Transverse colon (tissue), 4 donors: ENCODE measurements around the gene ELP6. TPM values are rescaled to one million over a fixed set of nuclear protein-coding genes. Genes with fewer than 3 reads are reported as not detected.

ENCODE experiments used
- DNase-seq: peaks from one replicate; pipeline ENCODE4 v3.0.0-alpha.2; 2019
- H3K27ac ChIP-seq, 4 donors: fragments of 200-600 bp; sonication (generic); 2 replicates each; pipeline ENCODE4 v1.5.1; 2016 to 2018; ENCODE audit warnings: inconsistent platforms in 4 of 4
- H3K27me3 ChIP-seq: fragments of 200-600 bp; sonication (generic); 2 replicates; pipeline ENCODE4 v1.5.1; 2017; ENCODE audit warnings: inconsistent platforms
- H3K36me3 ChIP-seq, 4 donors: fragments of 200-600 bp; sonication (generic); 2 replicates each; pipeline ENCODE4 v1.5.1; 2017 to 2019; ENCODE audit warnings: inconsistent platforms in 4 of 4
- H3K4me1 ChIP-seq, 4 donors: fragments of 200-600 bp; sonication (generic); 2 replicates each; pipeline ENCODE4 v1.5.1; 2017 to 2020; ENCODE audit warnings: inconsistent platforms in 4 of 4
- H3K4me3 ChIP-seq, 4 donors: fragments of 200-600 bp; sonication (generic); 1 replicate in 1 of 4; 2 replicates in 3 of 4; pipeline versions ENCODE4 v1.5.1 to v1.6.1; 2017 to 2019; ENCODE audit warnings: inconsistent platforms in 4 of 4
- H3K9me3 ChIP-seq, 2 donors: fragments of 200-600 bp; sonication (generic); 2 replicates each; pipeline ENCODE4 v1.5.1; 2017 to 2019; ENCODE audit warnings: inconsistent platforms in 2 of 2
- EP300 ChIP-seq: sonication (generic); formaldehyde crosslinking; IDR thresholded peaks from one replicate; pipeline ENCODE4 v1.6.1; 2017; ENCODE audit warnings: antibody characterized with exemption, low read depth
- POLR2A ChIP-seq: fragments of 450-650 bp; IDR thresholded peaks from one replicate; pipeline ENCODE4 v1.6.1; 2016; ENCODE audit warnings: antibody characterized with exemption, mild to moderate bottlenecking, moderate library complexity
- POLR2AphosphoS5 ChIP-seq, 3 donors: sonication (generic); formaldehyde crosslinking; IDR thresholded peaks; one replicate each; pipeline ENCODE4 v1.6.1; 2016; ENCODE audit warnings: antibody characterized with exemption in 3 of 3
- WGBS, 2 donors: methylation state at CpG; one replicate each; pipeline ENCODE4 v1.1.5; 2018; ENCODE audit warnings: low coverage in 1 of 2; 5-methylcytosine and 5-hydroxymethylcytosine counted together
- in situ Hi-C, 4 donors: fragments of 200-750 bp; cut with MboI; loops; one replicate each; pipeline versions ENCODE4 v1.15.0 to v1.15.1; 2017; ENCODE audit warnings: low sequenced_read_pairs in 3 of 4, low pct_ligation_motif_present in 1 of 4, low pct_unique_long_range_greater_than_20kb in 1 of 4
- intact Hi-C: fragments of 100-400 bp; cut with DNase I; formaldehyde crosslinking; loops from one replicate; pipeline ENCODE4 v1.15.1; 2023; ENCODE audit warnings: low total_unique reads
- small RNA-seq, 4 donors: library from RNA; depleted of rRNA; stranded (forward); fragments of <200 nt; gene quantifications; one replicate each; pipeline ENCODE3, GENCODE V24; 2016
- total RNA-seq, 4 donors: library from RNA; depleted of rRNA; stranded (reverse); fragments of >200 nt; gene quantifications; one replicate each; pipeline ENCODE4 v1.1.0, GENCODE V29; 2016
- TF ChIP-seq, protein P1 (sequence below), 5 experiments: fragments of 200-600 bp in 3 of 5; fragments of 450-650 bp in 2 of 5; sonication (generic) in 3 of 5; IDR thresholded peaks; 1 replicate in 2 of 5; 2 replicates in 3 of 5; pipeline ENCODE4 v1.5.1; 2016 to 2017; ENCODE audit warnings: antibody characterized with exemption in 5 of 5, inconsistent platforms in 3 of 5, mild to moderate bottlenecking in 2 of 5, moderate library complexity in 1 of 5

Gene ELP6
- total RNA-seq, 4 donors from 2014 or later: 1.2 to 55.7 (median 28.3) TPM

DNA sequence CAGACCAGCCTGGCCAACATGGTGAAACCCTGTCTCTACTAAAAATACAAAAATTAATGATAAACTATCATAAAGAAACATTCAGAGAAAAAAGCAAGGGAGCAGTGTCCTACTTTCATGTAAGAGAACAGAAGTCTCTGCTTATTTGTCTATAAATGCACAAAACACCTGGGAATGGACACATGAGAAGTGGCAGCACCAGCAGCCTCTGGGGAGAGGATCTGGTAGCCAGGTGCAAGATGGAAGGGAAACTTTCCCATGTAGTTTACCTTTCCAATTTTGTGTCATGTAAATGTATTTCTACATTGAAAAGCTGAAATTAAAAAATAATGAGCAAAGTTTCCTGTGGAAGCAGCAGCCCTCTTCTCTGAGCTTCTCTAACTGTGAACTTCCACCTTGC is 56.5 kb downstream of the ELP6 start:
- no peak for TF ChIP-seq POLR2AphosphoS5 (IDR thresholded peaks at IDR 0.05)
- TF ChIP-seq, protein P1, sequence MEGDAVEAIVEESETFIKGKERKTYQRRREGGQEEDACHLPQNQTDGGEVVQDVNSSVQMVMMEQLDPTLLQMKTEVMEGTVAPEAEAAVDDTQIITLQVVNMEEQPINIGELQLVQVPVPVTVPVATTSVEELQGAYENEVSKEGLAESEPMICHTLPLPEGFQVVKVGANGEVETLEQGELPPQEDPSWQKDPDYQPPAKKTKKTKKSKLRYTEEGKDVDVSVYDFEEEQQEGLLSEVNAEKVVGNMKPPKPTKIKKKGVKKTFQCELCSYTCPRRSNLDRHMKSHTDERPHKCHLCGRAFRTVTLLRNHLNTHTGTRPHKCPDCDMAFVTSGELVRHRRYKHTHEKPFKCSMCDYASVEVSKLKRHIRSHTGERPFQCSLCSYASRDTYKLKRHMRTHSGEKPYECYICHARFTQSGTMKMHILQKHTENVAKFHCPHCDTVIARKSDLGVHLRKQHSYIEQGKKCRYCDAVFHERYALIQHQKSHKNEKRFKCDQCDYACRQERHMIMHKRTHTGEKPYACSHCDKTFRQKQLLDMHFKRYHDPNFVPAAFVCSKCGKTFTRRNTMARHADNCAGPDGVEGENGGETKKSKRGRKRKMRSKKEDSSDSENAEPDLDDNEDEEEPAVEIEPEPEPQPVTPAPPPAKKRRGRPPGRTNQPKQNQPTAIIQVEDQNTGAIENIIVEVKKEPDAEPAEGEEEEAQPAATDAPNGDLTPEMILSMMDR (IDR thresholded peaks at IDR 0.05): no peak
- TF ChIP-seq EP300: no peak
- TF ChIP-seq POLR2A: no peak
- in situ Hi-C loops (no loop called here), intact Hi-C loops (no loop called here)
- peaks cover 0 to 16% (median 4%) of the 10 kb centered on the region in 4 donors for H3K4me1 ChIP-seq
- no peak for DNase-seq
- no peak overlapping the region for H3K4me3 ChIP-seq
- no peaks in the 10 kb centered on the region for H3K36me3 ChIP-seq
- no peaks in the 10 kb centered on the region for H3K9me3 ChIP-seq
- H3K27ac ChIP-seq: no peak overlapping the region
- H3K27me3 ChIP-seq: no peaks in the 10 kb centered on the region

DNA sequence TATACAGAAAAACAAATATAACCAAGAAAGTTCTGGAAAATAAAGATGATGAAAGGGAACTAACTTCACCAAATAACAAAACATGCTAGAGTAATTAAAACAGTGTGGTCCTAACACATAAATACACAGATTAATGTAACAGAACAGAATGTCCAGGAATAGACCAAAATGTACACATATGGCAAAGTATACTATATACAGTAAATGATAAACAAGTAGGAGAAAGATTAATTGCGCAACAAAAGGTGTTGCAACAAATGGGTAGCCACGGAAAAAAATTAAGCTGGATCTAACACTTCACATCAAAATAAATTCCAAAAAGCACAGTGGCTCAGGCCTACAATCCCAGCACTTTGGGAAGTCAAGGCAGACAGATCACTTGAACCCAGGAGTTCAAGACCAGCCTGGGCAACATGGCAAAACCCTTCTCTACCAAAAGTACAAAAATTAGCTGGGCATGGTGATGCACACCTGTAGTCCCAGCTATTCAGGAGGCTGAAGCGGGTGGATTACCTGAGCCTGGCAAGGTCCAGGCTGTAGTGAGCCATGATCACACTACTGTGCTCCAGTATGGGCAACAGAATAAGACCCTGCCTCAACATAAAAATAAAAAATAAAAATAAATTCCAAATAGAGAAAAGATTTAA is 57.6 kb downstream of the ELP6 start:
- H3K9me3 ChIP-seq: no peaks in the 10 kb centered on the region
- no peaks in the 10 kb centered on the region for H3K27me3 ChIP-seq
- no peaks in the 10 kb centered on the region for H3K36me3 ChIP-seq
- no peak overlapping the region for H3K4me3 ChIP-seq
- TF ChIP-seq POLR2AphosphoS5 (IDR thresholded peaks at IDR 0.05): peak in 1 of 3 donors; percentile 13
- TF ChIP-seq POLR2A: no peak
- TF ChIP-seq, protein P1 (IDR thresholded peaks at IDR 0.05): no peak
- no peak for TF ChIP-seq EP300
- 69 to 74% methylated on average over 2 to 3 of the region's 3 CpGs for WGBS, 2 donors
- H3K27ac ChIP-seq: peak overlapping the region in 1 of 4 donors; percentile 8
- no peak for DNase-seq
- in situ Hi-C loops: no loop called here
- intact Hi-C loops: no loop called here
- H3K4me1 ChIP-seq: peaks cover 0 to 16% (median 4%) of the 10 kb centered on the region in 4 donors

DNA sequence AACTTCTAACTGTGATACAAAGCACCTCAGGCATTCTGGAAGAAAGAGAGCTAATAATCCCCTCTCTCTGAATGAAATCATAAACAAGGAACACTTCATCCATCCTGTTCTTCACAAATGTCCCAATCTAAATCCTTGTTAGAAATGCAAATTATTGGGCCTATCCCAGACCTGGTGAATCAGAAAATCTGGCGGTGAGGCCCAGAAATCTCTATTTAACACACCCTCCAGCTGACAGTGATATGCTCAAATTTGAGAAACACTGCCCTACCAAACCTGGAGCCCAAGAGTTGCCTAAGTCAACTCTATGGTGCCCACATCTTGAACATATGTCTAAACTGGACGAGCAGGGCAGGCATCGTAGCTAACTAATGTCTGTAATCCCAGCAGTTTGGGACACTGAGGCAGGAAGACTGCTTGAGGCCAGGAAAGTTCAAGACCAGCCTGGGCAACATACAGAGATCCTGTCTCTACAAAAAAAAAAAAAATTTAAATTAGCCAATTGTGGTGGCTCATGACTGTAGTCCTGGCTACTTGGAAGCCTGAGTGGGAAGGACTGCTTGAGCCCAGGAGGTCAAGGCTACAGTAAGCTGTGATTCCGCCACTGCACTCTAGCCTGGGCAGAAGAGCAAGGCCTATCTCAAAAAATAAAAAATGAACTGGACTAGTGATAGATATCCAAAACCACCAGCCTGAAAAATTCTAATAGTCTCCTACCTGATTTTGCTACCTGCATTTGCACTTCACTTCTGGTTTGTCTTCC is 60.9 kb downstream of the ELP6 start:
- whole genome bisulfite sequencing, 2 donors: 84 to 100% methylated on average over 1 to 4 of the region's 4 CpGs
- H3K27ac ChIP-seq: no peak overlapping the region
- intact Hi-C loops: no loop called here
- H3K4me1 ChIP-seq: peaks cover 0 to 12% (median 4%) of the 10 kb centered on the region in 4 donors
- no peak for TF ChIP-seq POLR2AphosphoS5 (IDR thresholded peaks at IDR 0.05)
- TF ChIP-seq, protein P1 (IDR thresholded peaks at IDR 0.05): no peak
- TF ChIP-seq POLR2A: no peak
- no peak for TF ChIP-seq EP300
- H3K27me3 ChIP-seq: no peaks in the 10 kb centered on the region
- no peaks in the 10 kb centered on the region for H3K36me3 ChIP-seq
- no peaks in the 10 kb centered on the region for H3K9me3 ChIP-seq
- no peak for DNase-seq
- in situ Hi-C loops: no loop called here
- H3K4me3 ChIP-seq: no peak overlapping the region

Small RNA genes lying within 50 kb of the gene (small RNA-seq; reads per million reads assigned to genes)
- gene AC099778.2: 0 to 0.55 (median 0) reads per million in 4 donors
- gene RN7SL870P: 0 reads per million in 4 donors

Other genes starting within 250 kb of the ELP6 start
- 1 to 10 TPM in 3 of 4 donors, not detected in 1; 3.7 to 9.4 (median 4.9) TPM for gene KIF9, start 230.9 kb downstream of the ELP6 start, total RNA-seq
- 10 to 100 TPM; 12.2 to 48.6 (median 14.5) TPM for gene KLHL18, start 230.8 kb downstream of the ELP6 start, total RNA-seq
- 100 to 1,000 TPM in 1 of 4 donors, 10 to 100 TPM in 3; 26.9 to 199 (median 55.1) TPM for gene PTPN23, start 132.7 kb downstream of the ELP6 start, total RNA-seq
- 100 to 1,000 TPM; 160 to 288 (median 198) TPM for gene SCAP, start 37.8 kb downstream of the ELP6 start, total RNA-seq
- 1 to 10 TPM in 1 of 4 donors, under 1 TPM in 2, not detected in 1; 0.60 to 2.6 (median 0.96) TPM for gene CSPG5, start 65.2 kb upstream of the ELP6 start, total RNA-seq